HFFc6 (cell line): ENCODE results near the gene CCDC158. TPM values are rescaled to one million over a fixed set of nuclear protein-coding genes. Genes with fewer than 3 reads are reported as not detected.

ENCODE experiments used
- DNase-seq: peaks from one replicate; pipeline ENCODE4 v3.0.0-alpha.2; 2018
- H3K27ac Mint-ChIP-seq: 2 replicates; pipeline ENCODE4 v1.8.0; 2020; ENCODE audit warnings: mild to moderate bottlenecking, mixed read lengths
- H3K27me3 Mint-ChIP-seq: 2 replicates; pipeline ENCODE4 v1.8.0; 2021; ENCODE audit warnings: mild to moderate bottlenecking, moderate library complexity, mixed read lengths; ENCODE audit not compliant: insufficient read depth
- H3K36me3 Mint-ChIP-seq: 2 replicates; pipeline ENCODE4 v1.8.0; 2021; ENCODE audit warnings: low read depth, mixed read lengths
- H3K4me1 Mint-ChIP-seq: 2 replicates; pipeline ENCODE4 v1.8.0; 2020; ENCODE audit warnings: low read depth, mixed read lengths
- H3K4me3 Mint-ChIP-seq: 2 replicates; pipeline ENCODE4 v1.8.0; 2020; ENCODE audit warnings: mild to moderate bottlenecking, moderate library complexity, mixed read lengths
- H3K9me3 Mint-ChIP-seq: 2 replicates; pipeline ENCODE4 v1.8.0; 2020; ENCODE audit warnings: mild to moderate bottlenecking, mixed read lengths
- total RNA-seq, 6 experiments: library from RNA; stranded (reverse); fragmentation: NEBNext Ultra II Directional; extraction: Animal tissue kit (Norgen Biotek cat#: 25700); gene quantifications; 2 replicates in 1 of 6; 3 replicates in 5 of 6; pipeline ENCODE4 v1.2.3, GENCODE V29; 2021
- TF ChIP-seq, protein P1 (sequence below): fragments of 200-600 bp; sonication (generic); IDR thresholded peaks from 2 replicates; pipeline ENCODE4 v1.5.0; 2021; ENCODE audit warnings: antibody characterized with exemption, mild to moderate bottlenecking

The CCDC158 gene
- total RNA-seq, 6 experiments from 2014 or later, result 0.05 TPM; not detected in 5

DNA sequence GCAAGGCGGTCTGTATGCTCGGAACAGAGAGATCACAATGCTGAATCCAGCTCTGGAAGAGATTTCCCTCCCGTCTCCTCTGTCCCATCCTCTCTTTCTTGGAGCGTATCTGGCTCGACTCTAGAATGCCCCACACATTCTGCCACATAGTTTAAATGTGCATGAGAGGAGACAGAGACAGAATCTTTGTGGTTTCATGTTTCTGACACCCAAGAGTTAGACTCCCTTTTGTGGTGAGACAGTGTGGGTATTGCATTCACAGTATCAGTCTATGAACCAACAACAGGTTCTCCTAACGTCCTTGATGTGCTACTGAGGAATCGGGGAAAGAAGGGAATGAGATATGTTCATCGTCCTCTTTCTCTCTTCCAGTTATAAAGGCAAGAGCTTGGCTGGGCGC lies 144.1 kb downstream of the CCDC158 start:
- Mint-ChIP-seq H3K9me3 (no peaks in the 10 kb centered on the region), H3K27ac (no peak overlapping the region), H3K27me3 (peaks cover 28% of the 10 kb centered on the region), H3K4me1 (peaks cover 7% of the 10 kb centered on the region), H3K4me3 (no peak overlapping the region), H3K36me3 (no peaks in the 10 kb centered on the region)
- TF ChIP-seq, protein P1, sequence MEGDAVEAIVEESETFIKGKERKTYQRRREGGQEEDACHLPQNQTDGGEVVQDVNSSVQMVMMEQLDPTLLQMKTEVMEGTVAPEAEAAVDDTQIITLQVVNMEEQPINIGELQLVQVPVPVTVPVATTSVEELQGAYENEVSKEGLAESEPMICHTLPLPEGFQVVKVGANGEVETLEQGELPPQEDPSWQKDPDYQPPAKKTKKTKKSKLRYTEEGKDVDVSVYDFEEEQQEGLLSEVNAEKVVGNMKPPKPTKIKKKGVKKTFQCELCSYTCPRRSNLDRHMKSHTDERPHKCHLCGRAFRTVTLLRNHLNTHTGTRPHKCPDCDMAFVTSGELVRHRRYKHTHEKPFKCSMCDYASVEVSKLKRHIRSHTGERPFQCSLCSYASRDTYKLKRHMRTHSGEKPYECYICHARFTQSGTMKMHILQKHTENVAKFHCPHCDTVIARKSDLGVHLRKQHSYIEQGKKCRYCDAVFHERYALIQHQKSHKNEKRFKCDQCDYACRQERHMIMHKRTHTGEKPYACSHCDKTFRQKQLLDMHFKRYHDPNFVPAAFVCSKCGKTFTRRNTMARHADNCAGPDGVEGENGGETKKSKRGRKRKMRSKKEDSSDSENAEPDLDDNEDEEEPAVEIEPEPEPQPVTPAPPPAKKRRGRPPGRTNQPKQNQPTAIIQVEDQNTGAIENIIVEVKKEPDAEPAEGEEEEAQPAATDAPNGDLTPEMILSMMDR, result no peak
- no peak for DNase-seq

DNA sequence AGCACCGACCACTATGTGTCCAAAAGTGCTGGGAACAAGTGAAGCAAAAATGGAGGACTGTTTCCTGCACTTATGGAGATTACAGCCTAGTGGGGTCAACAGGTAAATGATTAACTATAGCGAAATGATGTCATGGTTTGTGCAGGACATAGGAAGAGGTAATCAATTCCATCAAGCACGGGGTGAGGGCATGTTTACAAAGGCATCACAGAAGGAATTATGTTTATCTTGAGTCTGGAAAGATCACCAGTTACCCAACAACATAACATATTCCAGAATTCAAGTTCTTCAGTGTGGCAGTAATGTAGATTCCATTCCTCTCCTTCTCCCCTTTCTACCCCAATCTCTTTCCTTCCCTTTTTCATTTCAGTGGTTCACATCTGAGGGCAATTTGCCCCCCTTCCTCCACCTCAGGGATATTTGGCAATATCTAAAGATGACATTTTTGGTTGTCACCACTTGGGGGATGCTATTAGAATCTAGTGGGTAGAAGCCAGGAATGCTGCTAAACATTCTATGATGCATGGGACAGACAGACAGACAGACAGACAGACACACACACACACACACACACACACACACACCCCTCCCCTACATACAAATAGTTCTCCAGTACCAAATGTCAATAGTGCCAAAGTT lies 145.3 kb downstream of the CCDC158 start:
- Mint-ChIP-seq H3K27me3 (peaks cover 35% of the 10 kb centered on the region), H3K9me3 (no peaks in the 10 kb centered on the region), H3K36me3 (no peaks in the 10 kb centered on the region), H3K4me1 (peaks cover 7% of the 10 kb centered on the region), H3K27ac (no peak overlapping the region), H3K4me3 (no peak overlapping the region)
- TF ChIP-seq, protein P1, result no peak
- no peak for DNase-seq

DNA sequence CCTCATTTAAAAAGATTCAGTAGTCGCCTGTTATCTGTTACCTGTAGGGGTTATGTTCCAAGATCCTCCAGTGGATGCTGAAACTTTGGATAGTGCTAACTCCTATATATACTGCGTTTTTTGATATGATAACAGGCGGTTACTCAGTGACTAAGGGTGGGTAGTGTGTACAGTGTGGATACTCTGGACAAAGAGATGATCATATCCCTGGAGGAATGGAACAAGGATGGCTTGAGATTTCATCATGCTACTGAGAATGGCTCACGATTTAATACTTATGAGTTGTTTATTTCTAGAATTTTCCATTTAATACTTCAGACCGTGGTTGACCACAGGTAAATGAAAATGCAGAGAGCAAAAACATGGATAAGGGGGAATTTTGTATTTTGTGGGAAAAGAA lies 147.9 kb downstream of the CCDC158 start:
- no peak overlapping the region for H3K4me3 Mint-ChIP-seq
- no peaks in the 10 kb centered on the region for H3K9me3 Mint-ChIP-seq
- no peak for DNase-seq
- H3K36me3 Mint-ChIP-seq, result no peaks in the 10 kb centered on the region
- peaks cover 30% of the 10 kb centered on the region for H3K27me3 Mint-ChIP-seq
- H3K4me1 Mint-ChIP-seq, result peaks cover 5% of the 10 kb centered on the region
- no peak overlapping the region for H3K27ac Mint-ChIP-seq
- TF ChIP-seq, protein P1, result no peak

DNA sequence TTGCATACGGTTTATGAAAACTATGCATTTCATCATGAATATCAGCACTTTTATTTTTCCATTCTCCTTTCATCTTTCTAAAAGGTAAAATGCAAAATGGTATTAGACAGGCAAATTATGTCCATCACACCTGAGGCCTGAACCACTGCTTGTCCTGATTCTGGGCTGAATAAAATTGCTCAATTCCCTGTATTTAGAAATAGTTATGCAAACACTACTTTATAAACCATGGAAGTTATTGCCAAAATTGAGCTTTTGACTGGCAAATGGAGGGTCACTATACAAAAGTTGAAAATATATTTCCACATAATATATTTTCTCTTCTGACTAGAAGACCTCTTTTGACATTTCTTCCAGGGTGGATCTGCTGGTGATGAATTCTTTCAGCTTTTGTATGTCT lies 148.4 kb downstream of the CCDC158 start:
- no peak overlapping the region for H3K4me3 Mint-ChIP-seq
- DNase-seq, result no peak
- H3K9me3 Mint-ChIP-seq, result no peaks in the 10 kb centered on the region
- H3K36me3 Mint-ChIP-seq, result no peaks in the 10 kb centered on the region
- TF ChIP-seq, protein P1, result no peak
- H3K27ac Mint-ChIP-seq, result no peak overlapping the region
- peaks cover under 1% of the 10 kb centered on the region for H3K4me1 Mint-ChIP-seq
- peaks cover 30% of the 10 kb centered on the region for H3K27me3 Mint-ChIP-seq

DNA sequence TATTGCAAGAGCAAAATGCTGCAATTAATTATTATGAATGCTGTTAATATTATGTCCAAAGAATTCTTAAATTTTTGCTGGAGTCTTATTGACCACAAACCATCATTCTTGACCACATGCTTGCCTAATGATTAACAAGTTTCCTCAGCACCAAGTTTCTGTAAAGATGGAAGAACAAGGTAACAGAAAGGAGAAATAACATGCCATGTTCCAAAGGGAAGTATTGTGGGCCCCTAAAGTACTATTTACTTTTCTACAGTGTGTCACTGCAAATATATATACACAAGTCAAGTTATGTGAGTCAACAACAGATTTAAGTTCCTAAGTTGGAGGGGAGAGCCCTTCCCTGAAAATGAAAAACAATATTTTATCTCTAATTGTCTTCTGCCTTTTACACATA lies 148.9 kb downstream of the CCDC158 start:
- Mint-ChIP-seq H3K9me3 (no peaks in the 10 kb centered on the region), H3K27me3 (peaks cover 28% of the 10 kb centered on the region), H3K4me3 (no peak overlapping the region), H3K27ac (no peak overlapping the region), H3K4me1 (no peaks in the 10 kb centered on the region), H3K36me3 (no peaks in the 10 kb centered on the region)
- no peak for DNase-seq
- TF ChIP-seq, protein P1, result no peak
